Measurements from ENCODE around the gene GZMB. TPM values are rescaled to one million over a fixed set of nuclear protein-coding genes. Genes with fewer than 3 reads are reported as not detected.
"Not testable (repeated sequence)": the region's sequence is repeated elsewhere in the genome, so short reads cannot be mapped to it uniquely, and the experiment has no call there.

The GZMB gene, protein sequence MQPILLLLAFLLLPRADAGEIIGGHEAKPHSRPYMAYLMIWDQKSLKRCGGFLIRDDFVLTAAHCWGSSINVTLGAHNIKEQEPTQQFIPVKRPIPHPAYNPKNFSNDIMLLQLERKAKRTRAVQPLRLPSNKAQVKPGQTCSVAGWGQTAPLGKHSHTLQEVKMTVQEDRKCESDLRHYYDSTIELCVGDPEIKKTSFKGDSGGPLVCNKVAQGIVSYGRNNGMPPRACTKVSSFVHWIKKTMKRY
- total RNA-seq, result not detected in 2 replicates

DNA sequence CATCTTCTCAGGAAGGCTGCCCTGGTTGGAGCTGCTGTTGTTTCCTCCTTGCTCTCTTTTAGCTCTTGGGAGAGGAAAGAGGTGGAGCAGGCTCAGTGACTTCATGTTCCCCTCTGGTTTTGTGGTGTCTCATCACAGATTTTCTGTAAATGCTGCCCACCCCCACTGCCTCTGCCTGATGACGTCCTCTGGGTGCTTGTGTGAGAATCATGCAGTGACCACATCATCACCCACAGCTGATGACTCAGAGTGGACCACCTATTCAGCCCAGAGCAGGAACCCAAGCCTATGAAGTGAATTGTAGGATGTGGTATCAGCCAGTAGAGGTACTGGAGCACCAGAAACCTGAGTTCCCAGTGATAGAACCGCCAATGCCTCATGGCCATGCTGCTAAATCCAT lies at the start of gene GZMB:
Gene GZMB (minus strand): TSS at position 33 of the 400 bp plus-strand sequence. CDS start 30 bp downstream, at position 3.
- no peak for DNase-seq (ENCODE audit: low read depth in 2 of 2)

DNA sequence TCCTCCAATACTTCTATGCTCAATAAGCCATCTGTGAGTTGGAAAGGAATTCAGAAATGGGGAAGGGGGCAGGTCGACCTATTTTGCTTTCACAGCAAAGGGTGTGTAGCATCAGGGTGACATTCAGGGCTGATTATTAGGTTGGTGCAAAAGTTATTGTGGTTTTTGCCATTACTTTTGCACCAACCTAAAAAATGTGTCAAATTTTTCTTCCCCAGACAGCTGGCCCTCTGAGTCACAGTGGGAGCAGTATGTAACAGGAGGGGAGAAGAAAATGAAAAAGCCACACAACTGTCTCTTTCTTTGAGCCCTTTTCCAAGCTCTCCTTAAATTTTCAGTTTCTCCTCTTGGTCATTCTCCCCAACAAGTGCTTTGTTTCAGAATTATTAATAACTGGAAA lies 47.1 kb upstream of the GZMB start:
- no peak for DNase-seq (ENCODE audit: low read depth in 2 of 2)

DNA sequence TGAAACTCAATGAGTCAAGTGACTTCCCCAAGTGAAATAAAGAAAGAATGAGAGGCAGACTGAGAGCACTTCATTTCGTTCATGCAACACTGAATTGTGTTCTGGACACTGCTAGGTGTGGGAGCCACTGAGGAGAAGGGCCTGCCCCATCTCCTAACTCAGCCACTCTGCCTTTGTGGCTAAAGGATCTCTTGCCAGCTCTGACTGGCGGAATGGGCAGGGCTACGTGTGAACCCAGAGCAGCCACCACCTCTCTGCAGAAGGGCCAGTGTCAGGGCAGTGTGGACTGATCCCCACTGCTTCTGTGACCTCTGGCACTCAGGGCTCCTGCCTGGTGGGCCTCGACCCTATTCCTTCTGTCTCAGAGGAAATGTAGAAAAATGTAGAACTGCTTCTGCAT lies 46.5 kb upstream of the GZMB start:
- no peak for DNase-seq (ENCODE audit: low read depth in 2 of 2)

DNA sequence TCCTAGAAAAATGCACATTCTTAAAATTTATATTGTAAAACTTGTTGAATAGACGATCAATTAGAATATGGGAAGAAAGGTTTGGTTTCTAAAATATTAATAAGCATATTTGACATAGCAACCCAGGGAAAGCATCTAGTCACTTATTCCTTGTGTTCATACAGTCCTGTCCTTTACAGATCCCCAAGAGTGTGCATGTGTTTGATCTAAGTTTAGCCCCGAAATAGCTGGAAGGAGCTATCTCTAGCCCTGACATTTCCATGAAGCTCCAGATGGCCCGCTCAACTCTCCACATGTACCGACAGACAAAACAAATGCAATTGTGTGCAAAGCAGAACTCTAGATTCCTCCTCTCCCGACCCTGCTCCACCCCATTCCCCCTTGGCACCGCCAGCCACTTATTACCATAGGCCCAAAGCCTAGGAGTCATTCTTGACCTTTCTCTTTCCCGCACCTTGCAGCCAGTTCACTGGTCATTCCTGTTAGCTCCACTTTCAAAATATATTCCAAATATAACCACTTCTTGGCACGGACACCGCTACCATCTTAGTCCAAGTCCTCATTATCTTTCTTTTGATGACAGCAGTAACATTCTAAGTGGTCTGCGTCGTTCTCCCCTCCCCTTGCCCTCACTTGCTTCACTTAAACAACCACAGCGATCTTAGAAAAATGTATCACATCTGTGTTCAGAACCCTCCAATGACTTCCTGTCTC lies 45.4 kb upstream of the GZMB start:
- DNase-seq (ENCODE audit: low read depth in 2 of 2), result no peak

DNA sequence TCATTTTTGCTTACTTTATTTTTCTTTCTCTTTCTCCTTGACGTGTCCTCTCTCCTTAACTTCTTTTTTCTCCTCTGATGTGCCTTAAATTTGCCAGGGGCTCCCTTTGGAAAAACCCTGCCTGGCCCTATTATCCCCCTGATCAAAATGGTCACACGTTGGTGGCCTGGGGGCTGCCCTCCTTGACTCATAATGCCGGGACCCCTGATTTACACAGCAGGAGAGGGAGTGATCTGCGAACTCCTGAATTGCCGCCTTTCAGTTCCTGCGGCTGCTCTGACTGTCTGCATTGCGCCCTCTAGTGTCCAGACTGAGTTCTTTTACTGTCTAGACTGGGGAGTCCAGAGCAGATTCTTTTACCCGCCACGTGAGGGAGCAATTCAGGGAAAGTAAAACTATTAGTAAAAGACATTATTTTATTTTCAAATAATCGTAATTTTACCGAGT lies 44.8 kb upstream of the GZMB start:
- DNase-seq (ENCODE audit: low read depth in 2 of 2), result peak; percentile 77 to 87

DNA sequence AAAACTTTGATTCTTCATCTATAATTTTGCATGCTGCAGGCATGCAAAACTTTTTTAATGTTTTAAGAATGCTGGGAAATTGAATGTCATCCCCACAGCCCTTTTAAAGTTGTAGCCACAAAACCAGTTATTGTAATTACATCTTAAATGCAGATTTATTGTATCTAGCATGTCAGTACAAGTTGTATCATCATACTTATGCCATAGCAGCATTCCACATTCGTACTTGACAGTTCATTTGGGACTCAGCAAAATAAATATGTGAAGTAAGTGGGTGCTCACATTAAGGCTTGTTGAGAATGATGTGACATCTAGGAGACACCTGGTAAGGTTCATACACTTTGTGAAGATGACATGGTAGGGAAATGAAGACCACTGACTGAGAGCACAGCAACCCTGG lies 44.0 kb upstream of the GZMB start:
- no peak for DNase-seq (ENCODE audit: low read depth in 2 of 2)

DNA sequence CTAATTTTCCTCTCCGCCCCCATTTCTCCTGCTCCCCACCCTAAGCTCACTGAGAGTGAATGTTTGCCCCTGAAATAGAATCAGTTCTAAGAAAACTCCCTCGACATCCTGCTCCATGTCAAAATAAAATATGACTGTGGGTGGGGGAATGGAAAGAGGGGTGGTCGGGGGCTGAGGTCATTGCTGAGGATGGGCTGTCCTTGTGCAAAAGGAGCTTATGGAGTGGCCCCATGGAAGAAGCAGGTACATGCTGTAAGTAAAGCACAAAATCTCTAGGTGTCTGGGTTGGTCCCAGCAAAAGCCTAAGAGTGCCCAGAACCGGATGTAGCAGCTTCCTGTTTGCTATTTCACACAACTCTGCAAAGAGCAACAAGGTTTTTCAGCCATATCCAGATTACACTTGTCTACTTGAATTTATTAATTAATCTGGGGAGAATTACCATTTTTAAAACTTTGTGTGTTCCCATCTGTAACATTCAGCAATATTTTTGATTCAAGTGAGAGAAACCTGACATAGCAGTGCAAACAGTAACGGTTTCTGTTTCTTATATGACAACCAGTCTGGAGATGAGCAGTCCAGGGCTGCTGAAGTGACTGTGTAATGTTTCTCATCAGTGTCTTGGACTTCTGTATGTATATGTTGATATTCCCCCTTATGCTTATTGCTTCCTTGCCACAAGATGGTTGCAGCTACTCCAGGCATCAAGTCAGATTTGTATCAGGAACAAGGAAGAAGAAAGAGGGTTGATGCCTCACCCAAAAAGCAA lies 40.4 kb upstream of the GZMB start:
- no peak for DNase-seq (ENCODE audit: low read depth in 2 of 2)

DNA sequence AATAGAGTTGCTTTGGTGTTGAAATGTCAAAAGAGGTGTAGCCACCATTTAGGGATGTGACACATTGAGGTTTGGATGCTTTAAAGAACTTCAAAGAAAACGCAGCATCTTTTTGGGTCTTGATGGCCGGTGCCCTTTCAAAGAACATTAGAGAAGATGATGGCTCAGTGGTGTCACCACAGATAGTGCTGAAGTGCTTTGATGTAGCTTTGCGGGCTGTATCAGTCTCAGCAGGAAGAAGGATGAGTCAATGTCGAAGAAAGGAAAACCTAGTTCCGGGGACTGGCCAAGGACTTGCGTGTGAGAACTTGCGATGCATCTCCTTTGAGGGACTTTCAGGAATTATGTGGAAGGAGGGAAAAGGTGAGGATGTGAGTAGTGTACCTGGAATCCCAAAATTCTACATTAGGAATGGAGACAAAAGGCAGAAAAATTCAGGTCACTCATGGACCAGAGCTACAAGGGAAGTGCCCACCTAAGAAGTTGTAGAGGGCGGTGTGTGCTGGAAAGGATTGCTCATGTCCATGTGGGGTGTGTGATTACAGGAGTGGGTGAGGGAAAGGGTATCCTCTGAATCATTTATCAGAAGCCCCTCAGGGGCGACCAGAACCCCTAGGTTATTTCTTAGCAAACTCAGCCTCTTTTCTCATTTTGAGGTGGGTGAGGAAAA lies 39.7 kb upstream of the GZMB start:
- DNase-seq (ENCODE audit: low read depth in 2 of 2), result no peak

DNA sequence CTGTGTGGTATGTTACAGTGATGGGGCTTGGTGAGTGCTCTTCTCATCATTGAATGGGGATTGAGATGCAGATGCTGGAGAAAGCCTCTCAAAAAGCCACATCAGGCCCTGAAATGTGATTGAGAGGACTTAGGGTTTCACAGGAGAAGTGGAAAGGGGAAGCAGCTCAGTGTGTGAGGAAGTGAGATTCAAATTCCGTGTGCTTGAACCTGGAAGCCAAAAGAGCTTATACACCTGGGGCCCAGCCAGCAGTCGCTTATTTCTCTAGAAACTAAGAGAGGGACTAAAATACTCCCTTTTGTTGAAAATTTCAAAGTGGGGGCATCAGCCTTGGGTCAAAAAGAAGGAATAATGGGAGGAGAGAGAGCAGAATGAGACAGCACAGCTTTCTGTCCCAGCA lies 39.1 kb upstream of the GZMB start:
- DNase-seq (ENCODE audit: low read depth in 2 of 2), result no peak

DNA sequence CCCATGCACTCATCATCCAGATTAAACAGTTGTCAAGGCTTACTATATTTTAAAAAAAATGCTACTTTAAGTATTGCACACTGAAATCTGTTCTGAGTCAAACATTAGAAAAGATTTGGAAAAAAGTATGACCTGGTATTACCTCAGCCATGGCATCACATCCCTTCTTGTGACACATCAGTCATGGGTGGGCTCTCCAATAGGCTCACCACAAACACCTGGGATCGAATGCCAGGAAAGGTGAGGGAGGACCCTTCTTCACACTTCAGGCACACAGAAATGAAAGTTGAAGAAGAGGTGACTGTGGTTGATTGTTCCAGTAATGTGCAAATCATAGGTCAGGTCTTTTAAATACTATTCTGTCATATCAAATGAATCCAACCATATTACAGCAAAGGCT lies 36.6 kb upstream of the GZMB start:
- DNase-seq (ENCODE audit: low read depth in 2 of 2), result no peak

DNA sequence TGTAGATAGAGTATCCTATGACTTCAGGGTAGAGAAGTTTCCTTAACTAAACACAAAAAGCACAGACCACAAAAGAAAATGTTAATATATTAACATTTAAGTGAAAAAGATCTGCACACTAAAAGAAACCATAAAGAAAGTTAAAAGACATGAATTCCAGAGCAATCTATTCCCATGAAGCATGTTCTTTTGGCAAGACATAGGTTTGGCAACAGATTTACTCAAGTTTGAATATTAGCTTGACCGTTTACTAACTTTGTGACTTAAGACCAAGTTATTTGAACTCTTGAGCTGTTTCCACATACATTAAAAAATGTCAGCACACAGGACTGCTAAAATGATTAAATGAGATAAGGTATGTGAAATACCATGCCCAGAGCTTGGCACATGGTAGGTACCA lies 35.7 kb upstream of the GZMB start:
- DNase-seq (ENCODE audit: low read depth in 2 of 2), result no peak

DNA sequence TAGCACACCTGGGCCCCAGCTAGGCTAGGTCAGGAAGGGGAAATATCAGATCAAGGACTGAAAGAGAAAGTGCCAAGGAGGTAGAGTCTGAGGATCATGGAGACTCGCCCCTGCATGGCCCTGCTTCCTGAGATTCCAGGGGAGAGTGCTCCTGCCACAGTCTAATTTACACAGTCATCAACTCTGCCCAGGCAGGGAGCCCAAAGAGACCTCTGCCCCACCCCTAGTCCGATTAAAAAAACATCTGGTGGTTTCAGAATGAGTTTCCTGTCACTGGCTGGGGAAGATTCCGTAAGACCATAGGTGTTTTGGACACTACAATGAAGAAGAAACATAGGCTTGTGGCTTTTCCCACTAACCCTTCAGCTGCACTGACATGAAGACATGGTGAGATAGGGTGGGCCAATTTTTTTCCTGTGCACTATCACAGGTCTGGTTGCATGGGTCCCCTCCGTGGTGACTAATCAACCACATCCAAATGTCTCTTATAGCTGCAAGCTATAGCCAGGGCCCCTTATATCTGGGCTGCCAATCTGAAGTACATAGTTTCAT lies 31.5 kb upstream of the GZMB start:
- no peak for DNase-seq (ENCODE audit: low read depth in 2 of 2)

DNA sequence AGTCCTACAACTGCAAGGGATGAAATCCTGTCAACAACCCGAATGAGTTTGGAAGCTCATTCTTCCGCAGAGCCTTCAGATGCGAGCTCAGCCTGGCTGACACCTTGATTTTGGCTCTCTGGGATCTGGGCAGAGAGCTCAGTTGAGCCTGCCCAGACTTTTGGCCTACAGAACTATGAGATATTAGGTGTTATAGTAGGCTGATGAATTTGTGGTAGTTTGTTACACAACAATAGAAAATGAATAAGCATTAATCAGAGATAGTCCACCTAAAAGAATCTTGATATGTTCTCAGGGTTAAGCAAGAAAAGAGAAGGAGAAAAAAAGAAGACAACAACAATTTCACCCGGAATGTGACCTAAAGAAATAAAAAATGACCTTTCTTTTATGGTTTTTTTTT lies 30.4 kb upstream of the GZMB start:
- DNase-seq (ENCODE audit: low read depth in 2 of 2), result no peak

DNA sequence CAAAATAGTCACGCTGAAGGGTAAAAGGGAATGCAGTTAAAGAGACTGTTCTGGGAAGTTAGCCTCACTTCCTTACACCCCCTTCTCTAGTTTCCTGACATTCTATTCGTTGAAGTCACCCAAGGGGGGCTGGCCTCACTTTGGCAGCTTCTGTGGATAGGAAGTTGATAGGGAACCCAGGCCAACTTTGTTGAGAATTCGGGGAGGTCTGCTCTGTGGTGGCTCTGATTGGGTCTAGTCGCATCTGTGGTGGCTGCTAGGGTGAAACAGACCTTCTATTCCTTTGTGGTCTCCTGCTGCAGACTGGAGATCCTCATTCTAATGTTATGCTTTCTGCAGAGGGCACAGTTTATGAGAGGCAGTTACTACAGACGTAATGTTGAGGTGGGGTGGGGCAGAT lies 28.8 kb upstream of the GZMB start:
- DNase-seq (ENCODE audit: low read depth in 2 of 2), result no peak

DNA sequence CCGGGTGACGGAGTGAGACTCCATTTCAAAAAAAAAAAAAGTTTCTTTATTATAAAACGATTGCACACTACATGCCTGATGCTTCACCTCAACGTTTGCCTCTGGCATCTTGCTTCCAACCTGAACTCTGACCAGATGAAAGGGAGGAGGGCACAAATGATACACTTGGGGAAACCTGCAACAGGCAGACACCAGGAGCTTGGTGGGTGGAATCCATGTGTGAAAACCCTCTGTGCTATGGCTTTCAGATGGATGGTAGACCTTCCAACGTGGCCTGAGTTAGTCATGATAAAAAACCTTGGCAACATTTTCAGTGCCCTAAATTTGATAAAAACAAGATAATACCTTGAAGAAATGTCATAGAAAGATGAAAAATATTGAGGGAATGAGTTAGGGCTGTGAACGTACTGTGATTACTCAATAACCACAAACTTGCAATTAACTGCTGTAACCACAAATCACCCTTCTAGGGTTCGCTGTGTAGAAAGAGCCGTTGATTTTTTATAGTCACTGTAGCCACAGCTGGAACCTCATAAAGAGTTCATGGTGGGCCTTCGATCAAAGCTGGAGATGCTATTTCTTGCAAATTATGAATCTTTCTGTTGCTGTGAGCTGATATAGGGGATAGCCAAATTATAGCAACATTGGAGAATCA lies 26.1 kb upstream of the GZMB start:
- DNase-seq (ENCODE audit: low read depth in 2 of 2), result no peak

DNA sequence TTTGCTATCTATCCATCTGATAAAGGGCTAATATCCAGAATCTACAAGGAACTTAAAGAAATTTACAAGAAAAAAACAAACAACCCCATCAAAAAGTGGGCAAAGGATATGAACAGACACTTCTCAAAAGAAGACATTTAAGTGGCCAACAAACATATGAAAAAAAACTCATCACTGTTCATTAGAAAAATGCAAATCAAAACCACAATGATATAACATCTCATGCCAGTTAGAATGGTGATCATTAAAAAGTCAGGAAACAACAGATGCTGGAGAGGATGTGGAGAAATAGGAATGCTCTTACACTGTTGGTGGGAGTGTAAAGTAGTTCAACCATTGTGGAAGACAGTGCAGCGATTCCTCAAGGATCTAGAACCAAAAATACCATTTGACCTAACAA lies 14.4 kb upstream of the GZMB start:
- DNase-seq (ENCODE audit: low read depth in 2 of 2), result not testable (repeated sequence)

DNA sequence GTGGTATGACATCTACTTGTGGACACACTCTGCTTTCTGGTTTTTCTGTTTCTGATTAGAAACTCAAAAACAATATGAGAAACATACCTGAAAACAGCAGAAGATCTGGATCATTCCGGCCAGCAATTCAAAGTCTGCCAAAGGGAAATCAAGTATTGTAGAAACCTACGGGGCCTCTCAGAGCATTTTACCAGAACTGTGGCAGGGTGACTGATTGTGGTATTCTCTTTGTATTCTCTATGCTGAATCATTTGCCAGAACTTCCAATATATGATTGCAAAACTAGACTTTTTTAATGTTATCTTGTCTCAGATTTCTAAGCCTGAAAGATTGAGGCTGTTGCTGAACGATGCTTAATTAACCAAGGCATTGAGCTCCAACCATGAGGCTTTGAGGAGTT lies 5.9 kb upstream of the GZMB start:
- DNase-seq (ENCODE audit: low read depth in 2 of 2), result no peak

DNA sequence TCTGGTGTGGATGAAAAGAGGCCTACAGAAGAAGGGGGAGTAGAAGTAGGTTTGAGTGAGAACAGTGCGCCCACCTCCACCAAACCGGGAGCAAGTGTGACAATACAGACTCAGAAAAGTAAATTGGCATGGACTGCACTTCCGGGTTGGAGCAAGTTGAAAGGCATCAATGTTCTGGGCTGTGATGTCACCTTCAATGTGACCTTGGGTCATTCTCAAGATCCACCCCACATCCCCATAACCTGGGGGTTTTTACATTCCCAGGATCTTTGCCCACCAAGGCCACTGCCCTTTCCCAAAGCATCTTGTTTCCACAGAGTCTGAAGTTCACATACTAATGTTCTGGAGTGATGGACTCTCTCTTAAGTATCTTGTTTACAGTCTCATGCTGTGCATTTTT lies 5.3 kb upstream of the GZMB start:
- DNase-seq (ENCODE audit: low read depth in 2 of 2), result no peak

DNA sequence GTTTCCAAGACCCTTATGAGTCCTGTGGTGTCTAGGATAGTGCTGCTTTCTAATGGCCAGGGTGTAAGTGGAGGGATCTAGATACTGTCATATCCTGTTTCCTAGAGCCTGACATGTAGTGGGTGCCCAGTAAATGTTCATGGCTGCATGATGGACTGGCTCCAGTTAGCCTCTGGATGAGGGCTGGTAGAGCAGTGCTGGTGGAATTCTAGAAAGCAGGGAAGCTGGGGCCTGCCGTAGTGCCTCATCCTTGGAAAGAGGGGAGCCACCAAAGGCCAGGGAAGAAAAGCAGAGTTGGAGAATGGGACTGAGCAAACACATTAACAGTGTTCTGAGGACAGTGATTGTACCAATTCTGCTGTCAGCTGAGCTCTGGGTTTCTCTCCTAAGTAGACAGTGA lies 637 bp downstream of the GZMB start:
- DNase-seq (ENCODE audit: low read depth in 2 of 2), result no peak

DNA sequence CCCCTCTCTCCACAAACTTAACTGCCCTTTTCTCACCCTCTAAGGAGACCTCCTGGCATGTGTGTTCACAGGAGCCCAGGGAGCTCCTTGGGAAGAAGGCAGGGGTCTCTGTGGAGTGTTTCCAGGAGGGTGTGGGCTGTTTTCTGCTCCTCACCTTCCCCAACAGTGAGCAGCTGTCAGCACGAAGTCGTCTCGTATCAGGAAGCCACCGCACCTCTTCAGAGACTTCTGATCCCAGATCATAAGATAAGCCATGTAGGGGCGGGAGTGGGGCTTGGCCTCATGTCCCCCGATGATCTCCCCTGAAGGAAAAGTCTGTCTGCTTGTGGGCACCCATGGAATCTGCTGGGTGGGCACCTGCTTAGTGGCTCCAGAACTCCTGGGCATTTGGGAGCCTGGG lies 1.2 kb downstream of the GZMB start:
- no peak for DNase-seq (ENCODE audit: low read depth in 2 of 2)

DNA sequence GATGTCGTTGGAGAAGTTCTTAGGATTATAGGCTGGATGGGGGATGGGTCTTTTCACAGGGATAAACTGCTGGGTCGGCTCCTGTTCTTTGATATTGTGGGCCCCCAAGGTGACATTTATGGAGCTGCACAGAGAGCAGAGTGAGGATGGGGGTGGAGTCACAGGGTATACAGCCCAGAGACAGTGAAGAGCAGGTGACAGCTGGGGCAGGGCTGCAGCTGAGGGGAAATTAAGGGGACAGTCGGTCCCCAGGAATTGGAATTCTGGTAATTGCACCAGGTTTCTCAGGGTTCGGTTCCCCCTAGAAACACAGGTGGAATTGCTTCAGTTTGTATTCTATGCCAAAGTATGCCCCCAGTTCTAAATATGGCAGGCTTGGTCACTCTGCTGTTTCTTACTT lies 1.7 kb downstream of the GZMB start:
- no peak for DNase-seq (ENCODE audit: low read depth in 2 of 2)

Data from dermis microvascular lymphatic vessel endothelial cell (primary cell).